Esophagus (tissue), 2 donors: ENCODE results near the gene INSC. TPM values are rescaled to one million over a fixed set of nuclear protein-coding genes. Genes with fewer than 3 reads are reported as not detected.

Source experiments
- H3K27ac ChIP-seq, 2 donors: one replicate each; pipeline ENCODE4 v1.5.1; 2013; ENCODE audit warnings: low read depth in 2 of 2, mild to moderate bottlenecking in 2 of 2, inconsistent platforms in 1 of 2, low read length in 1 of 2, moderate library complexity in 1 of 2
- H3K27me3 ChIP-seq, 2 donors: one replicate each; pipeline ENCODE4 v1.6.1; 2013; ENCODE audit warnings: low read length in 2 of 2, control low read depth in 1 of 2, mild to moderate bottlenecking in 1 of 2; ENCODE audit not compliant: insufficient read depth in 2 of 2, control insufficient read depth in 1 of 2
- H3K36me3 ChIP-seq, 2 donors: one replicate each; pipeline ENCODE4 v1.6.1; 2013; ENCODE audit warnings: low read length in 1 of 2; ENCODE audit not compliant: control insufficient read depth in 2 of 2, insufficient read depth in 2 of 2
- H3K4me1 ChIP-seq, 2 donors: one replicate each; pipeline ENCODE4 v1.6.1; 2013; ENCODE audit warnings: low read length in 1 of 2; ENCODE audit not compliant: control insufficient read depth in 2 of 2, insufficient read depth in 2 of 2
- H3K4me3 ChIP-seq, 2 donors: one replicate each; pipeline ENCODE4 v1.5.1; 2013; ENCODE audit warnings: low read length in 2 of 2, mild to moderate bottlenecking in 2 of 2, low read depth in 1 of 2, moderate library complexity in 1 of 2
- H3K9me3 ChIP-seq, 2 donors: one replicate each; pipeline ENCODE4 v1.6.1; 2013; ENCODE audit warnings: mild to moderate bottlenecking in 2 of 2, low read depth in 1 of 2, low read length in 1 of 2, moderate library complexity in 1 of 2; ENCODE audit not compliant: control insufficient read depth in 2 of 2, insufficient read depth in 1 of 2
- WGBS, 2 donors: extraction: QIAGEN DNeasy Blood & Tissue Kit; methylation state at CpG; one replicate each; pipeline ENCODE4 v1.1.7; 2013; 5-methylcytosine and 5-hydroxymethylcytosine counted together
- polyA plus RNA-seq, 2 donors: library from polyadenylated mRNA; stranded (reverse); fragments of 200-250 nt; gene quantifications; one replicate each; pipeline ENCODE4 v1.2.3, GENCODE V29; 2013
- donor health status: healthy with polysubstance abuse.
- donor health status: Bipolar disorder and iron deficiency.

Gene INSC
- polyA plus RNA-seq, 2 donors = 0.06 to 0.08 TPM

DNA sequence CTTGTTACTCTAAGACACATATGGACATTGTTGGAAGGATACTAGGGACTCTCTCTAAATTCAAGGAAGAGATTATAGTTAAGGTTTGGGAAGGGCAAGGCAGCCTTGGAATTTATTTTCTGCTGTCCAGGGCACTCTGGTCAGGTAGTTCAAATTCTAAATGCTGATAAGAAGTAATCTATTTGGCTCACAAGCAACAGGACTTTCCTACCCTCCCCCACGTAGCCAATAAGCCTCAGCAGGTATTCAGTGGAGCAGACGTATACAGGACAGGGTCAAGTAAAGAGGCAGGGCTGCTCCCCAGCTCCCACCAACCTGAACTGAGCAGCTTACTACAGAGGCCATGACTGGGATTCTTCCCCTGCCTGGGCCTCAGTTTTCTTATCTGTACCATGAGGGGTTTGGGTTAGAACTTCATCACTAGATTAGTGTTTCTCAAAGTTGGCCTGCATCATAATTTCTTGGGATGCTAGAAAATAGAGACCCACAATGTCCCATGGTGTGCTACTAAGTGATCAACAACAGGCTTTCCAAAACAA is 6.1 kb upstream of the INSC start:
- H3K27ac ChIP-seq = no peak overlapping the region
- no peaks in the 10 kb centered on the region for H3K27me3 ChIP-seq
- no peaks in the 10 kb centered on the region for H3K9me3 ChIP-seq
- WGBS, 2 donors = 74 to 82% methylated on average over 2 of the region's 2 CpGs
- H3K36me3 ChIP-seq = no peaks in the 10 kb centered on the region
- no peaks in the 10 kb centered on the region for H3K4me1 ChIP-seq
- no peak overlapping the region for H3K4me3 ChIP-seq

DNA sequence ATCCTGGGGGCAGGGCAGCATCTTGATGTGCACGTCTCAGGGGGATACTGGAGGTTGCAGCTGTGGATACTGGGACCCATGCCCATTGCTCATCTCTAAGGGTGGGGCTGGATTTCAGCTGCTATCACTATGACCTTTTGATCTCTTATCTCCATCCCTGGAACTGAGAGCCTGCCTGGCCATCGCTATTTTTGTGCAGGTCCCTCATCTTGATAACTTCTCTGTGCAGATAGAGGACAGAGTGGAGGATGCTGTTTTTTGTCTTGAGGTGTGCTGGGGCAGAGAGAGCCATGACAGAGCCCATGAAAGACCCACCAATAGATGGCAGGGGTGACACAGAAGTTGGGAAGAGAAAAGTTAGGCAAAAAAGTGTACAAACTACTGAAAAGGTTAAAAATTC is 5.1 kb upstream of the INSC start:
- no peak overlapping the region for H3K27ac ChIP-seq
- H3K4me1 ChIP-seq = no peaks in the 10 kb centered on the region
- peaks cover 0 to 4% of the 10 kb centered on the region in 2 donors for H3K27me3 ChIP-seq
- WGBS, 2 donors = 60 to 74% methylated on average over 2 of the region's 2 CpGs
- no peak overlapping the region for H3K4me3 ChIP-seq
- H3K36me3 ChIP-seq = no peaks in the 10 kb centered on the region
- no peaks in the 10 kb centered on the region for H3K9me3 ChIP-seq

DNA sequence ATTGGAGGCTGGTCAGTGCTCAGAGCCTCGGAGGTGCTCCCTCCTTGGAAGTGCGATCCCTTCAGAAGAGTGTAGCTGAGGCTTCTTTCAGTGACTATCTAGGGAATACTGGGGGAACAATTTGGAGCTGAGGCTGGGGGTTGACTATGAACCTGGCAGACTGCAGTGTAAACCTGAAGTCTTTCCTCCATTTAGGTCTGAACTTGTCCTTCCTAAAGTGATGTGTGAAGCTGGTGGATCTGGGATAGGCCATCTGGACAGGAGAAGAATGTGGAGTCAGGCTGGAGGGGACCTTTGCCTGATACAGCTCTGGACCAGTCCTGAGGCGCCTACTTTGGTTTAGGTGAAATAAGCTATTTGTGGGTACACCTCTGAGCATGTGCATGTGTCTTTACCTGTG is 3.5 kb upstream of the INSC start:
- no peaks in the 10 kb centered on the region for H3K4me1 ChIP-seq
- H3K4me3 ChIP-seq = no peak overlapping the region
- WGBS, 2 donors = 91 to 96% methylated on average over 3 of the region's 3 CpGs
- H3K27ac ChIP-seq = no peak overlapping the region
- H3K9me3 ChIP-seq = no peaks in the 10 kb centered on the region
- peaks cover 0 to 4% of the 10 kb centered on the region in 2 donors for H3K27me3 ChIP-seq
- no peaks in the 10 kb centered on the region for H3K36me3 ChIP-seq

DNA sequence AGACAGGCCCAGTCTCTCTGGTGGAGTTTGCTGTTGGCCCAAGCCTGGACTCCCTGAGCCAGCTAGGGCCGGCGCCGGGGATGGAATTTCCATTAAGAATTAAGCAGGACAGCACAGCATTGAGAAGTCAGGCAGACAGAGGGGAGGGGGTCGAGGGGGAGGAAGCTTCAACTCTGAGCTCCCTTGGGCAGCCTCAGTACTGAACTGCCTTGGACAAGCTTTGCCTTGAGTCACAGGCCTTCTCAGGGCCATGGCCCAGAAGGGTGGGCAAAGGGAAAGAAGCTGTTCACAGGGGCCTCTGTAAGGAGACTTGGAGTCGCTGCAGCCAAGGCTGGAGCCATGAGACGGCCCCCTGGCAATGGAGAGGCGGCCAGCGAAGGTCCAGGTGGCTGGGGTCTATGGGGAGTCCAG is 2.6 kb upstream of the INSC start:
- Histone ChIP-seq H3K36me3 (no peaks in the 10 kb centered on the region), H3K4me1 (no peaks in the 10 kb centered on the region), H3K4me3 (no peak overlapping the region), H3K27me3 (peaks cover 0 to 5% of the 10 kb centered on the region in 2 donors), H3K9me3 (no peaks in the 10 kb centered on the region), H3K27ac (no peak overlapping the region)
- 76 to 87% methylated on average over 8 of the region's 8 CpGs for WGBS, 2 donors

DNA sequence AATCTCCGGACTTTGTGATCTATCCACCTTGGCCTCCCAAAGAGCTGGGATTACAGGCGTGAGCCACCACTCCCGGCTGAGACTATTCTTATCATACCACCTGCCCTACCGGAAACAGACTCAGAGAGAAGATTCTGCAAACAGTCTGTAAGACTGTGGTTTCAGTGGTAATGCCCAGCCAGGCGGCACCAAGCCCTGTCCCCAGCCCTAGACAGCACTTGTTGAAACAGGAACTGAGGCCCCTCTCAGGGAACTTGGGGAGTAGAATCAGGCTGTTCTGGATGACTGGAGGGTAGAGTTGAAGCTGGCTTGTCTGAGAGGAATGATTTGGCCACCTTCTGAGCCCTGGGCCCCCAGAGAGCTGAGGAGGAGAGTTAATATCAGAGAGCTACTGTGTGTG is 1.3 kb upstream of the INSC start:
- H3K27ac ChIP-seq = no peak overlapping the region
- H3K9me3 ChIP-seq = no peaks in the 10 kb centered on the region
- H3K4me3 ChIP-seq = no peak overlapping the region
- peaks cover 0 to 6% of the 10 kb centered on the region in 2 donors for H3K27me3 ChIP-seq
- no peaks in the 10 kb centered on the region for H3K4me1 ChIP-seq
- WGBS, 2 donors = 74 to 75% methylated on average over 5 of the region's 5 CpGs
- H3K36me3 ChIP-seq = no peaks in the 10 kb centered on the region

DNA sequence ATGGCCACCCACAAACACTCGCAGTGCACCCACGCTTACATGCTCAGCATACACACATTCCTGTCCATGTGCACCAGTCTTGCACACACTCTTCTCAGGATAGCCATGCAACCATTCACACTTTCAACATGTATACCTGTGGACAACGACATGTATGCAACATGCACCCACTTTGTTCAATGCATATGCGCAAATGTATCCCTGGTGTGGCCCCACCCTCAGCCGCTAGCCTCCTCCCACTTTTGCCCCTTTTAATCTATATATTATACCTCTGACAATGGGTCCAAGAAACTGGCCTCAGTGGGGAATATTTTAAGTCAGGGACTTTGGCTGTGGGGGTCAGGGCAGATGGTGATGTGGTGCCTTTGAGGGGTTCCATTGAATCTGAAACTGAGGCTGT is 963 bp downstream of the INSC start:
- Histone ChIP-seq H3K27me3 (peaks cover 0 to 6% of the 10 kb centered on the region in 2 donors), H3K27ac (no peak overlapping the region), H3K4me3 (no peak overlapping the region), H3K4me1 (no peaks in the 10 kb centered on the region), H3K36me3 (no peaks in the 10 kb centered on the region), H3K9me3 (no peaks in the 10 kb centered on the region)
- WGBS, 2 donors = 91 to 96% methylated on average over 5 of the region's 5 CpGs

DNA sequence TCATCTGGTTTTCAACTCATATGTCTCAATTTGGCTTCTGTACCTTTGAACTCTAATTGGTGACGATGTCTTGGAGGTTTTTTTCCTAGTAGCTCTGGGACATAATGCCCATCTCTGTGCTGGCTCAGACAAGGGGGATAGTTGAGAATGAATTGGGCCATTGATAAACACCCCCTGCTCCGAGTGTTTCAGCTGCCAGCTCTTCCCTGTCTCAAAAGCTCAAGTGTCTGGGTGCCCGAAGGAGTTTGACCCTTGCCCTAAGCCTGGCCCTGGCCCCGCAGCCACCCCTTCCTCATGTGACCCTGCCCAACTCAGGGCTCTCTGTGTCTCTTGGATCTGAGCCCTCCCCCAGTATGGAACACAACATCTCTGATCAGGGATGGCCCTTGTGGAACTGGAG is 3.0 kb downstream of the INSC start:
- Histone ChIP-seq H3K4me1 (no peaks in the 10 kb centered on the region), H3K4me3 (no peak overlapping the region), H3K9me3 (no peaks in the 10 kb centered on the region), H3K27ac (no peak overlapping the region), H3K36me3 (no peaks in the 10 kb centered on the region), H3K27me3 (peaks cover 0 to 6% of the 10 kb centered on the region in 2 donors)
- 77 to 78% methylated on average over 4 of the region's 4 CpGs for WGBS, 2 donors

DNA sequence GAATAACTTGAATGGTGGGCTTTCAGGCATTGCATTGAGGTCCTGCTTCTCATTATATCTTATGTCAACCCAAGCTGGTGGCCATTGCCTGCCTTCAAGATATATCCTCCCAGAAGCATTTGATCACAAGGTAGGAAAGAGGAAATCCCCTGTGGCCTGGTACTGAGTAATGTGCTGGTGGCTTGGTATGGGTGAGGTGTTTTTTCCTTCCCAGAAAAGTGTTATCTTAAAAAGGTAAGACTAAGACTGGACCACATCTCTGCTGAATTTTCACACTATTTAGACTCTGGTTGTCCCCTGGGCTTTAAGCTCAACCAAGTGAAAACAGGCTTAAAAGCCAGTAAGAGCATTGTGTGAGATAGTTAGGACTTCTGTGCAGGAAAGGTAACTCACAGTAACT is 3.7 kb downstream of the INSC start:
- no peaks in the 10 kb centered on the region for H3K9me3 ChIP-seq
- no peaks in the 10 kb centered on the region for H3K4me1 ChIP-seq
- no peak overlapping the region for H3K4me3 ChIP-seq
- H3K27ac ChIP-seq = no peak overlapping the region
- H3K36me3 ChIP-seq = no peaks in the 10 kb centered on the region
- H3K27me3 ChIP-seq = peaks cover 0 to 6% of the 10 kb centered on the region in 2 donors

DNA sequence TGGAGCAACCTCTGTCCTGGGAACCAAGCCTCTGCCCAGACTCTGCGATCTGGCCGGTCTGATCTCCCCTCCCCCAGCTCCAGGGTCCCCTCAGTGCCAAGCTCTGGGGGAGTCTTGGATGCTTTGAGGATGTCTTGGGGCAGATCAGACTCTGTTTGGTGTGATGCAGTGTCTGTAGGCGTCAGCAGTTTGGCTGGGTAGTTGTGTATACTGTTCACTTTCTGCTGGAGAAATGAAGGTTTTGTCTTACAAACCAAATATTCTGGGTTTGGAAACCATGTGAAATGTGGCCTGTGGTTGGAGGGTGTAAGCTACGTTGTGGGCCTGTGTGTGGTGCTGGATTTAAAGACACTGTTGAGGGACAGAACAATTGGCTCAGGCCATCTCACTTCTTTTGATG is 4.6 kb downstream of the INSC start:
- Histone ChIP-seq H3K36me3 (no peaks in the 10 kb centered on the region), H3K27me3 (peaks cover 0 to 4% of the 10 kb centered on the region in 2 donors), H3K9me3 (no peaks in the 10 kb centered on the region), H3K27ac (no peak overlapping the region), H3K4me3 (no peak overlapping the region), H3K4me1 (no peaks in the 10 kb centered on the region)
- 73 to 74% methylated on average over 4 of the region's 4 CpGs for WGBS, 2 donors

DNA sequence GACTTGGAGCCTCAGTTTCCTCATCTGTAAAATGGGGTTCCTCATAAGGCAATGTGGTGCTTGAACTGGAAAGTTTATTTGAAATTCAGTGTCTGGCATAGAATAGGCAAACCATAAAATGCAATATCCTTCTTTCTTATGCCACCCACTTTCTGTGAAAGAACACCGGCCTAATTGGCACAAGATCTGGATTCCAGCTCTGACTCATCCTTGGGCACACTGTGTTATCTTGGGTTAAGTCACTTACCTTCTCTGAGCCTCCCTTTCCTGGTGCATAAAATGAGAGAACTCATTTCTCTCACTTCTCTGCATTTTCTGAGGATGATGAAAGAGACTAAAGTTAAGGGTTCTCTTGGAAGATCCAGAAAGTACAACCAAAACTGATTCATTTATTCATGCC is 5.1 kb downstream of the INSC start:
- 33 to 69% methylated on average over 1 of the region's 1 CpG for WGBS, 2 donors
- no peaks in the 10 kb centered on the region for H3K4me1 ChIP-seq

More for the DNA sequence above, 5.1 kb downstream of the INSC start:
- no peak overlapping the region for H3K4me3 ChIP-seq
- no peaks in the 10 kb centered on the region for H3K36me3 ChIP-seq
- H3K9me3 ChIP-seq = no peaks in the 10 kb centered on the region
- no peak overlapping the region for H3K27ac ChIP-seq
- H3K27me3 ChIP-seq = peaks cover 0 to 2% of the 10 kb centered on the region in 2 donors
